Measurements from ENCODE around the gene CRYGA.

- TF ChIP-seq CTCF (IDR thresholded peaks at IDR 0.05) (no peak), REST (IDR thresholded peaks at IDR 0.05; ENCODE audit: insufficient read depth in 1 of 2, low read depth in 2 of 2, low read length in 1 of 2) (no peak), SIN3A (IDR thresholded peaks at IDR 0.05; ENCODE audit: borderline replicate concordance, insufficient read depth, low read depth, low read length) (no peak), POLR2AphosphoS5 (IDR thresholded peaks at IDR 0.05; ENCODE audit: low read depth, low read length) (no peak), TCF7L2 (IDR thresholded peaks at IDR 0.05; ENCODE audit: low read depth, low read length) (no peak)
Observed at GRCh38 chr2:208207769-208208168, 44.4 kb upstream of the CRYGA start.

Measured in Panc1 (cell line).